GM19467 (cell line): ENCODE data around the gene CELF4.

Experiments
- ATAC-seq: cut with Tn5 transposase; IDR thresholded peaks from one replicate; pipeline ENCODE4 v1.9.1; 2021; ENCODE audit warnings: mild to moderate bottlenecking, moderate library complexity; ENCODE audit not compliant: unreplicated experiment

Gene CELF4

DNA sequence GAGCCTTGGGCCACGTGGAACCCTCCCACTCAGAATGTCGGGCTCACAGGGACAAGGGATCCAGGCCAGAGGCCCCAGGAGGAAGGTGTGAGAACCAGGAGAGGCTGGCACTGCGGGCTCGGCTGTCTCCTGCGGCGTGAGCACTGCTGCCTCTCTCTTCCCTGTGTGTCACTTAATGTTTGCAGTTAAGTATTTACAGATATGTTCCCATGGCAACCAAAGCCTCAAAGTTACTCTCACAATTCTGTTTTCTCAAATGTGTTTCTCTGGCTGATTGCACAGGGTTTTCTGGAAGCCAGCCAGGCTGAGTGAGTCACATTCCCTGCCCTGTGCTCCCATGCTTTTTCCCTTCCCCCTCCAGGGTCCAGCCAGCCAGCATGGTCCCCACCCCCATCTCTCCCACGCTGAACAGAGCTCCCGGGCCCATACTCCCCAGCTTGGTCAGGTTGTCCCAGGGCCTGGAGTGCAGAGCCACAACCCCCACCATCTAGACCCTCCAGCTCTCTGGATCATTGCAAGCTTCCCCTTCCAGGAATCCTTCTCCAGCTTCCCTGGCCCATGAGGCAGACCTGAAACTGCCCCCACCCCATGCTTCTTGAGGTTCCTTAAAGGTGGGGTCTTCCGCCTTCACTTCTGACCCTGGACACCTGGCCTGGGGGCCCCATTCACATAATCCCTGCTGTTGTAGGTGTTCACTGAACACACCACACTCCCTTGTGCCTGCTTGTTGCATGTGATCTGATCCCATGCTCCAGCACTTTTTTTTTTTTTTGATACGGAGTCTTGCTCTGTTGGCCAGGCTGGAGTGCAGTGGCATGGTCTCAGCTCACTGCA lies 265.9 kb downstream of the CELF4 start:
- ATAC-seq: peak; percentile 57

DNA sequence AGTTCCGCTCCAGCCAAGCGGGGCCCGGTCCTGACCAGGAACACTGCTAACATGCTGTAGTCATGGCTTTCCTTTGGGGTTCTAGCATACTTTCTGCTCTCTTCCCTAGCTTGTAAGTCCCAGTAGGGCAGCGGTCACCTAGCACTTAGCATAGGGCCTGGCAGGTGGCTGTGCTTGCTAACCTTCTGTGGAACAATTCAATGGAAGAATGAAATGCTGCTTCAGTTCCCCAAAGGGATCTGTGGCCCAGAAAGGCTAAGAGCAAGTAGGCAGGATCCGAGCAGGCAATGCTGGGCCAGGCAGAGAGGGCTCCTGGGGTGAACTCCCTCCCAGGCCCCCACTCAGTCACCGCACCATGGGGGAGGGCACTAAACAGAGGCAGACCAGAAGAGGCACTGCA lies 266.8 kb downstream of the CELF4 start:
- ATAC-seq: no peak

DNA sequence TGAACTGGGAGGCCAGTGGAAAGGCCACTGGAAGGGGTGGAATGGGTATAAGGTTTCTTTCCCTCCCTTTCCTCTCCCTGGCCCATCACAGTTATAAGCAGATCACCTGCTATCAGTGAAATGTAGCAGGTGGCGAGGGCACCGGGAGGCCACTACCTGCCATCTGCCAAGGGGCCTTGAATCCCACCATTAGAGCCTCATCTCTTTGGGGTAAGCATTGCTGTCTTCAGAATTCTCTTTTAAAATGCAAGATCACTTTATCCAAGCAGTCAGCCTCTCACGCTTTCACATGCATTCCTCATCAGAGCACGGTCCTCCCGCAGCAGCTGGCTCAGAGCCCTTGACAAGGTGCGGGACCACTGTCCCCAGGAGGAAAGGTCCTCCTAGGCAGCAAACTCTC lies 268.5 kb downstream of the CELF4 start:
- ATAC-seq: no peak

DNA sequence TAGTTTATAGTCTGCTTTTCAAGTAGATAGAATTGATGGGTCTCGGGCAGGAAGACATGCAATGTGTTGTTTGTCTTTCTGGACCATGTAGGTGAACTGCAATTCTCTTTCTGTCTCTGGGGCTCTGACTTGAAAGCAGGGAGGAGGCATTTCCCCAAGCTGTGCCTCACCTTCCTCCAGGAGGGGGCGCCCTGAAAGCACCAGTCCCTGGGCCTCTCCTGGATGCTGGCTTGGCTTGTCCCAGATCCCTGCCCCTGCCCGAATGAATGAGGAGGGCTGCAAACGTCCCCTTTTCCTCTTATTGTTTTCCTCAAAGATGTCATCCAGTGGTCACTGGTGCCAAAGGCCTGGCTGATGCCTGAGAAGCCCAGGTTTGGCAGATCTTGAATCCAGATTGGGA lies 270.6 kb downstream of the CELF4 start:
- no peak for ATAC-seq

DNA sequence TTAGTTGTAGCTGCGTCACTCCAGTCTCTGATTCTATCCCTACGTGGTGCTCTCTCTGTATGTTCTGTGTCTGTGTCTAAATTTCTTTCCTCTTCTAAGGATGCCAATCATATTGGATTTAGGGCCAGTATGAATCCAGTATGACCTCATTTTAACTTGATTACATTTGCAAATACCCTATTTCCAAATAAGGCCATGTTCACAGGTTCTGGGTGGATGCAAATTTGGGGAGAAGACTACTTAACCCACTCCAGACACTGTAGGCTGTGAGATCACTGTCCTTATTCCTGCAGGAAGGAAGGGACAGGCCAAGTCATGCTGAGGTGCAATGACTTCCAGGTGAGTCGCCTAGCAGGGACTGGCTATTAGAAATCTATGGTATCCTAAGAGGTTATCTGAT lies 272.2 kb downstream of the CELF4 start:
- ATAC-seq: no peak

DNA sequence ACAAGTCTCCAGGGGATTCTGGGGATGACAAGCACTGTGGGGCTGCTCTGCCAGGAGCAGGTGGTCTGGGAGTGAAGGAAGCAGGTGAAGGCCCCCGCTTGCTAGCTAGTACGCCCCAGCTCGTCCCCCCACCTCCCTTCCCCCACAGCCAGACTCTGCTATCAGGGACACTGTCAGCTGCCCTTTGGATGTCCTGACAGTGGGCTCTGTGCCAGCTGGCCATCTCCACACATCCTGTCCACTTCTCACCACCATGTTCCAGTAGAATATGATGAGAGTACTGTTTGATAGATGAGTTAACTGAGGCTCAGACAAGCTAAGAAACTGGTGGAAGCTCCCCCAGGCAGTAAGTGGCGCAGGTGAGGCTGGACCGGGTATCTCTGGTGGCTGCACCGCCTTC lies 276.2 kb downstream of the CELF4 start:
- no peak for ATAC-seq

DNA sequence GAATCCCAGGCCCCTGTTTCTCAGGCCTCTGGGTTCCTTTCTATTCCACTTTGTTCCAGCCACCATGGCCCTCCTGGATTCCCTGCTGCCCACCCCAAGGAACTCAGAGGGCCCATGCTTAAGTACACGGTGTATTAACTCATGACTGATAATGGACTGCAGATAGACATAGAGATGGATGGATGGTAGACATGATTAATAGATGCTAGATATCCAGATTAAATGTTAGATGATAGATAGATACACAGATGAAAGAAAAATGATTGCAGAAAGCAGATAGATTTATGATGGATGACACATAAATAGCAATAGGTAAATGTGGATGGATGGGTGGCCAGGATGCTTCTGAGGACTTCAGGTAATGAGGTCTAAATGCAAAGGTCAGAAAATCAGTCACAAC lies 278.0 kb downstream of the CELF4 start:
- no peak for ATAC-seq

DNA sequence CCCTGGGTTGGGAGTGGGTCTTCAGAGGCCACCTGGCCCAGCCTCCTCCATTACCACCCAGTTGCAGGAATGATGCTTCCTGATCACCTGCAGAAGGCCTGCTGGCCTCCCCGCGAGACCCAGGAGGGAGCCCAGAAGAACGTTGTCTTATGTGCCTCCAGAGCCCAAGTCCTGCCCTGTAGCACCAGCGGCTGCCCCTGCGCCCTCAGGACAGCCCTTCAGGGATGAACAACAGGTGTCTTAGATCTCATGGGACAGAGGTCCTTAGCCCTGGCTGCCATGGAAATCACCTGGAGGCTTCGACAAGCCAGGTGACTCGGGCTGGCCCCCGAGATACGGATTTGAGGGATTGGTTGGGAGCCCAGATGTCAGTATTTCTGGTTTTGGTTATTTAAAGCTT lies 278.8 kb downstream of the CELF4 start:
- no peak for ATAC-seq

DNA sequence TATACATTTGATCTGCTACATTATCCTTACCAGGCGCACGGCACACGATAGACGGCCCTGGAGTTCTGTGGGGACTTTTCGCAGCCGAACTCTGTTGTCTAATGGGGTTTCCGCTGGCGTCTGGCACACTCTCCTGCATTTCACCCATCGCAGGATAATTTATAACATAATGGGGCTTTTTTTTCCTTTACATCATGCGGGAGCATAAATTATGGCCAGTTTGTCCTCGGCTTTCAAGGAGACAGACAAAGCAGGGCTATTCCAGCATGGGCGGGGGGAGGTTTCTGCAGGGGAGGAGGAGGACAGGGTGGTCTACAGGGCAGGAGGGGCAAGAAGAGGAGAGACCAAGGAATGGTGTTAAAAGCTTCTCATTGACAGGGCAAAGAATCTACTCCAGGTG lies 279.8 kb downstream of the CELF4 start:
- ATAC-seq: no peak

DNA sequence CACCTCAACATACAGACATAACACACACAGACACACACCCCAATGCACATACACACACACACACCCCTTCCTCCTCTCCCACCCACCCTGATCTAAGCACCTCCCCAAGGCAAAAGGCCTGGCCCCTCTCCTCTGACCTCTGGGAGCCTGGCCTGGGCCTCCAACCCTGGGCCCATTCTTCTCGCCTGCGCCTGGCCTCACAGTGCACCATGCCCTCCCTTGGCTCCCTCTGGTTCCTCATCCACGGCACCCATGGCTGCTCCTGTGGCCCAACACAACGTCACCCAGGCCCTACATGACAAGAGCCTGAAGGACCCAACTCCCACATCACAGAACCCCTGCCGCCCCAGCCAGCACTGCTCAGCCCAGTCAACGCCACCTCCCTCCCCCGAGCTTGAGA lies 281.3 kb downstream of the CELF4 start:
- no peak for ATAC-seq

DNA sequence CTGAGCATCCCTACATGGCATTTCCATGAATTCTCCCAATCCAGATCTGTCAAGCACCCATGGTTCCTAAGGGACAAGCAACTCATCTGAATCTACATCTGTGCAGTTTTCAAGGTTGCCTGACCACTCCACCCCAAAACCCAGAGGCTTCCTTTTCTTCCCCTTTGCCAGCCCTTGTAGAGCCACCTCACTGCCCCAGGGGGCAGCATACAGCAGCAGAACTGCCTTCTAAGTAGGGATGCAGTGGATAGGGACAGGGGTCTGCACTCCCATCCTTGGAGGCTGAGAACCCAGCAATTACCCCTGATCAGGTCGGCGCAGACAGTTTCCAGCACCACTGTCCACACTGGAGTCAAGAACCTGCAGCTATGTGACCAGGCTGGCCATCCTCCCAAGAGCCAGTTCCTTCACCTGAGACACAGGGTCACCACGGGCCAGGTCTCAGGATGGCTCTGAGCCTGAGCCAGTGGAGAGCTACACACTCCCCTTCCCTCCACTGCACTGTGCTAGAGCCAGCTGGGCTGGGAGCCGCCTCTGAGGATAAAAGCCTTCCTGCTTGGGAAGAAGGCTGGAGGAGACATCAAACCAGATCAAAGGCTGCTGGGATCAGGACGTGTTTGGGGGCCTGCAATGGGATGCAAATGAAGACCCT lies 283.1 kb downstream of the CELF4 start:
- no peak for ATAC-seq

DNA sequence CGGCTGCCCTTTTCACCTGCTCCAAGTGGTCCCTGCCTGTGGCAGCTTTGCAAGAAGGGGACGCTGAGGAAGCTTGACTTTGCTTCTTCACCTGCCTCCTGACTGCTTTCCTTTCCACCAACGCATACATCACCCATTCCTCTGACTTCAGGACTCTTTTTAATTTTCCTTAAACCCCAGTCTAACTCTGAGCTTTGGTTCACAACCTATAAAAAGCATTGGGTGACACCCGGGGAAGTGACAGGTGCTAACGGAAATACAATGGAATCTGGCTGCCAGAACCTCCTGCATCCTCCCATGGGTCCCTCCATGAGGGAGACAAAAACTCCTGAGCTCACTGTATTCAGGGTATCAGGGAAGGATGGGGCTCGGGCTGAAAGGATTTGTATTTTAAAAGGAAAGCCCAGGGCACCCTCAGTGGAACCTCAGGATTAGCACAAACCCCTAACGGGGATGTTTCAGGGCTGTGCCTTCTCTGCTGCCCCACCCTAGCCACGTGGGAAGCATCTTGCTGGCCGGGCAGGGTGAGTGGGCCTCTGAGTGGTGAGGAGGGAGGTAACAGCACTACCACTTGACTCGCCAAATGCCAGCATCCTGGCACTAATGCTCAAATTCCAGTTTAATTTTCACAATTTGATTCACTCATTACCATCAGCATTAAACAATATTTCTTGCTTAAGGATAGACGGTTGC lies 284.8 kb downstream of the CELF4 start:
- ATAC-seq: no peak

DNA sequence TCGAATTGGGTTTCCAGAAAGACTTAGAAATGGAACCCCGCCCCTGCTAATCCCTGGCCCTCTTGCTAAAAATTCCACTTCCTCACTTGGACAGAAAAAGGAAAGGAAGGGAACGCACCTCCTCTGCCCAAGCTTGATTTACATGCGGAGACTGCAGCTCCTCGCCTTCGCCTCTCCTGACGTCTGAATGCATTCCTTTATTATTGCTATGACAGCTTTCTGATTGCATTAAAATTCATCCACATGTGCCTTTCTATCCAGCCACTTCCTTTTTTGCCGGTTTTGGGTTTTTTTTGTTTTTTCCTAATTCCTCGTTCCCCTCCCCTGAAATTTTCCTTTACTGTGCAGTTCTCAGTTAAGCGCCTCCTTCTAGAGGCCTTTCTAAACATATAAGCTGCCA lies 287.8 kb downstream of the CELF4 start:
- ATAC-seq: no peak

DNA sequence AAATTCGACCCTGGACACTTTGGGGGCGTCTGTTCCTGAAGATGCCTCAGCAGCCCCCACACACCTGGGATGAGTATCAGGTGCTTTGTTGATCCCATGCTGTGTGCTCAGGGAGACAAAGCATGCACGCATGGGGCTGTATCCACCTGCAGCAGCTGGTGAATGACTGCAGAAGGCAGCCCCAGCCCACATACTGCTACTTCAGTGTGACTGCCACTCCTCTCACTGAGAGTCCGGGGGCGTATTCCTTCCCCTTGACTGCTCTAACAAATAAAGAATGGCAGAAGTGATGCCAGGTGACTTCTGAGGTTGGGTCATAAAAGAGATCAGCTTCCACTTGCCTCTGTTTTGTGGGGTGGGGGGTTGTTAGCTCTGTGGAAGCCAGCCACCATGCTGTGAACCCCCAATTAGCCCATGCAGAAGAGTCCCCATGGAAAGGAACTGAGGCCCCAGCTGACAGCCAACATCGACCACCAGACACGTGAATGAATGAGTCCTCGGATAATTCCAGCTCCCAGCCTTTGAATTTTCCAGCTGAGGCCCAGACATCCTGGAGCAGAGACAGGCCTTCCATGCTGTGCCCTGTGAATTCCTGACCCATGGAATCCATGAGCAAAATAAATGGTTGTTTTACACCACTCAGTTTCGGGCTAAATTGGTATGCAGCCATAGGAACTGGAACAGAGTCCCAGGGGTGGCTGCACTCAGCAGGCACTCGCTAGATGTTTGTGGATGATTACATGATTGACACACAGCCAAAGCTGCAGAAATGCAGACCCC lies 289.3 kb downstream of the CELF4 start:
- ATAC-seq: no peak

DNA sequence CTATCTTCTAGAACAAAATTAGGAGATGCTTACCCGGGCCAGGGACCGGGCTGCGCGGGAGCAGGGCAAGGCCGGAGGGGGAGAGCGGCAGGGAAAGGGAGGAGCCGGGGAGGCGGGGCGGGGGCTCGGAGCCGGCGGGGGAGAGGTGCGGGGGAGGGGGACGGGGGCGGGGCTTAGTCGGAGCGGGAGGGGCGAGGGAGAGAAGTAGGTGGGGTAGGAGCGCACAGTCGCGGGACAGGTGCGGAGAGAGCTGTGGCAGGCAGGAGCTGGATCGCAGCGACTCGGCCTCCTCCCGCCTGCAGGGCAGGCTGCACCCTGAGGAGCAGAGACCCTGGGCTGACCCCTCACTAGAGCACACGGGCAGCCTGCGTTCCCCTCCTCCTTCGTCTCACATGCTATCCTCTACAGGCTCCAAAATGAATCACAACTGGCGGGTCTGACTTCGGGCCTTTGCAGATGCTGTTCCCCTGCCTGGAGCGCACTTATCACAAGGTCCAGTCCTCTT lies 290.3 kb downstream of the CELF4 start:
- no peak for ATAC-seq

DNA sequence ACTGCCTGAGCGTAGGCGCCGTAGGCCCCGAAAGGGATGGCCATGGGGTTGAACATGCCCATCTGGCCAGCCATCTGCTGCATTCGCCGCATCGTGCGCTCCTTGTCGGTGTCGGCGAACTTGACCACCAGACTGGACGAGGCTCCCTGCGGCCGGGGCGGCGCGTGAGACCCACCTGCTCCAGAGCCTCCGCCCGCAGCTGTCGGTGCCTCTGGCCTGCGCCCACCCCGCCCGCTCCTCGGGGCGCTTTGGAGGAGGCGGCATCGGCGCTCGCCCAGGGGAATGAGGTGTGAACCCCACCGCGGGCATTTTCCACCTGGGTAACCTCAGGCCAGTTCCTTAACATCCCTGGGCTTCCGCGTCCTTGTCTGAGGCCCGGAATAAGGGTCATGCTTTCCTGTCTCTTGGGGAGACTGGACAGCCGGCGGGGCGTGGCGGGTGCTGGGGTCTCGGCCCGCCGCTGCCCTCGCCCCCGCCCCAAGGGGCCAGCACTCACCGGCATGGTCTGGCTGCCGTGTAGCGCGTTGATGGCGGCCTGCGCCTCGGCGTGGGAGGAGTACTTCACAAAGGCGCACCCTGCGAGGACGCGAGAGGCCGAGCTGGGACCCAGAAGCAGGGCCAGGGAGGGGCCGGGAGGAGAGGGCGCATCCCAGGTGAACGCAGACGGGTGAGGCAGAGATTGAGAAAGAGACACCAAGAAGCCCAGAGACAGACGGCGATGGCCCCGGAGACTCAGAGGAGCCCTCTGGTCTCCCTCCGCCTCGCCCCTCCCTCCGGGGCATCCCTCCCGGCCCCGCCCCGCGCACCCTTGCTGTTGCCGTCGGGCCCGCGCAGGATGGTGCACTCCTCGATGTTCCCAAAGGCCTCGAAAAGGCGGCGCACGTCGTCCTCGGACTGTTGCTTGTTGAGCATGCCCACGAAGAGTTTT lies 291.0 kb downstream of the CELF4 start:
- no peak for ATAC-seq

DNA sequence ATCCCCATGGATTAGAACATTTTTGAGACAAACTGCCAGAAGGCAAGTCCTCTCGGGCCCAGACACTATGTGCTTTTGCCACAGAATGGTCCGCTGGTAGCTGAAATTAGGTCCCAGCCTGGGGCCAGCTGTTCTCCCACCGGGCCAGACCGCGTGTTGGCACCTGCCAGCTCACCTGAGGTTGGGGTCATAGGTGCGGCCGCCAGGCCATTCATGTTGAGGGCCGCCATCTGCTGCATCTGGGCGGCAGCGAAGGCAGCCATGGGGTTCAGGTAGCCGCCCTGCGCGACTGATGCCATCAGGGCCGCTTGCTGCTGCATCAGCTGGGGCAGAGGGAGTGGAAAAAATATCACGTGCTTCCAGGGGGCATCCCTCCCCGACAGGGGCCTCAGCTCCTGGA lies 292.8 kb downstream of the CELF4 start:
- ATAC-seq: no peak

DNA sequence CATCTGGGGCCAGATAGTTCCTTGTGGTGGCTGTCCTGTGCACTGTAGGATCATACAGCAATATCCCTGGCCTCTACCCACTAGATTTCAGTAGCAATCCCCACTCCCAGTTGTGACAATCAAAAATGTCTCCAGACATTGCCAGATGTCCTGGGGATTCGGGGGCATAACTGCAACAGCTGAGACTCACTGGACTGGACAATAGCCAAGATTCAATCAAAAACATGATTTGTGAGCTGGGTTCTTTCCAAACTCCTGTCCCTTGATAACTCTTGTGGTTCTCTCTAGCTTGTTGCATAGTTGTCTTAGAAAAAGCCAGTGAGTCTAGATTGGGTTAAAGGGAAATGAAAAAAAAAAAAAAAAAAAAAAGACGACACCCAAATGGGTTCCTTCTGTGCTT lies 293.4 kb downstream of the CELF4 start:
- no peak for ATAC-seq

DNA sequence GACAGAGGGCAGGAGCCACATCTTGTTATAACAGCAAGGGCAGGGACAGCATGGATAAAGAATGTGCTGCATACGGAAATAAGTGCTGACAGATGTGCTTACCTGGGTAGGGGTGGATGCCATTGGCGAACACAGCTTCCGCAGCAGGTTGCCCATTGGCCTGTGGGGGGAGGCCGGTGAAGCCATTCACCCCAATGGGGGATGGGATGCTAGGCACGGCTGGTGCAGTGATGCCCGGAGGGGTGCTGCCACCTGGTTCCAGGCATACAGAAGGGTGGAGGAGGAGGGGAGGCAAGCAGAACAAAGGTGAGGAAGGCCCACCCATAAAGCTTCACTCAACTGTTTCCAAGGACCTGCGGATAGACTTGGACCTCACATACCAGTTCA lies 294.9 kb downstream of the CELF4 start:
- no peak for ATAC-seq

DNA sequence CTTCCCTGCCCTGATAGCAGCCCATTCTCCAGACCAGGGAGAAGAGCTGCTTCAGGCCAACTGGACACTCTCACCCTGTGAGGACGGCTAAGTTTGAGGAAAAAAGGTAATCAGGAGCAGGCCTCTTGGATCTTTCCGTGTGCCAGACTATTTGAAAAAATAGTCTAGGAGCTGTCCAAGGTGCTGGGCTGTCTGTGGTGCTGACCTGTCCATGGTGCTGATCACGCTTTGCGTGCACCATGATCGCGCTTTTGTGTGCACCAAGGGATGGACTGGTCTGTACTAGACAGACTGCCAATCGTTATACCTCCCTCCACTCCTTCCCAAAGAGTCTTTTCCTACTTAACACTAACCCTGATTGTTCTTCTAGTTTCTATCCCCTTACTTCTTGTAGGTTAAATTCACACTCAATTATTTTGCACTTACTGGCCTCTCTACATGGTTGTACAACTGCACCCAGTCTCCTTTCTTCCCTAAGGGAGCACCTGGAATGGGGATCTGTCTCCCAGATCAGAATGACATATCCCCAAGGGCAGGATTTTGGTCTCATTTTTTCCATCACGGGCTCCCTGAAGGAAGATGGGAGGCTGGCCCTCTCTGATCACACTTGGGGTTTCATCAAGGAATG lies 295.4 kb downstream of the CELF4 start:
- ATAC-seq: no peak
